Measurements from ENCODE around the gene CRABP2.

Gene CRABP2

DNA sequence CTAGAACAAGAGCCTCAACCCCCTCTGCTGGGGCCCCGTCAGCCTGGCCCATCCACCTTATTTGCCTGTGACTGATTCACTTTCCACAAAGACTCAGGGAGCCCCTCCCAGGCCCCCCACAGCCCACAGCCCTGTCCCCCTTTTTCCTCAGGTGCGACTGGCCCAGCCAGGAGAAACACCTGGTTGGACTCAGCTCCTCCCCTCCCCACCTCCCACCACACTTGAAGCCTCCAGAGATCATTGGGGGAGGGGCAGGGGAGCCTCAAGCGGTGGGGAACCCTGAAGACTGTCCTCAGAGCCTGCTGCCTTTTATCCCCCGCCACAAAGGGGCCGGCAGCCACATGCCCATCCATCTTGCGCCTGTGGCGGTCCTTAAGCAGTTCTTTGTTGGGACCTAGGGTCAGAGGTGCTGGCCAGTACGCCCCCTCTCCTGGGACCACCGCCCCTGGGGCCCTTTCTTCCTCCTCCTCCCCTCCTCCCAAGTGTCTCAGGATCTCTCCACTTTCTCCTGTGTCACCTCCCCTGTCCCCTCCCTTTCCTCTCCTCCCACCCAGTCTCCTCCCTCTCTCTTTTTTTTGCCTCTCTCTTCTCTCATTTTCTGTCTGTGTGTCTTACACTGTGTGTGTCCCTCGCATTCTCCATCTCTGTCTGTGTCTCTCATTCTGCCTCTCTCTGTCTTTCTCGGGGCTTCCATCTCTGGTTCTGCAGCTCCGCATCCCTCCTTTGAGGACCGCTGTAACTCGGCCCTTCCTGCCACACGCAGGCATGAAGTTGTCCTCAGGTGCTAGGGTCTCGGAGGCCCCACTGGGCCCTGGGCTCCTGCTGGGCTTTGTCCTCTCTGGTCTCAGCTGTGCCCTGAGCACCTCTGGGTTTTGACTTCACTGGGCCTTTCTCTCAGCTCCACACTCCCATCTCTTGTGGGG lies 12.2 kb downstream of the CRABP2 start:
- TF ChIP-seq, protein P1, sequence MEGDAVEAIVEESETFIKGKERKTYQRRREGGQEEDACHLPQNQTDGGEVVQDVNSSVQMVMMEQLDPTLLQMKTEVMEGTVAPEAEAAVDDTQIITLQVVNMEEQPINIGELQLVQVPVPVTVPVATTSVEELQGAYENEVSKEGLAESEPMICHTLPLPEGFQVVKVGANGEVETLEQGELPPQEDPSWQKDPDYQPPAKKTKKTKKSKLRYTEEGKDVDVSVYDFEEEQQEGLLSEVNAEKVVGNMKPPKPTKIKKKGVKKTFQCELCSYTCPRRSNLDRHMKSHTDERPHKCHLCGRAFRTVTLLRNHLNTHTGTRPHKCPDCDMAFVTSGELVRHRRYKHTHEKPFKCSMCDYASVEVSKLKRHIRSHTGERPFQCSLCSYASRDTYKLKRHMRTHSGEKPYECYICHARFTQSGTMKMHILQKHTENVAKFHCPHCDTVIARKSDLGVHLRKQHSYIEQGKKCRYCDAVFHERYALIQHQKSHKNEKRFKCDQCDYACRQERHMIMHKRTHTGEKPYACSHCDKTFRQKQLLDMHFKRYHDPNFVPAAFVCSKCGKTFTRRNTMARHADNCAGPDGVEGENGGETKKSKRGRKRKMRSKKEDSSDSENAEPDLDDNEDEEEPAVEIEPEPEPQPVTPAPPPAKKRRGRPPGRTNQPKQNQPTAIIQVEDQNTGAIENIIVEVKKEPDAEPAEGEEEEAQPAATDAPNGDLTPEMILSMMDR (IDR thresholded peaks at IDR 0.05; ENCODE audit: borderline replicate concordance, control extremely low read depth, extremely low read depth, insufficient read depth, missing control alignments) = no peak
- DNase-seq (ENCODE audit: low spot score) = no peak
- in situ Hi-C loops (cut with MboI; ENCODE audit: low sequenced_read_pairs, unreplicated experiment) = no loop called here

DNA sequence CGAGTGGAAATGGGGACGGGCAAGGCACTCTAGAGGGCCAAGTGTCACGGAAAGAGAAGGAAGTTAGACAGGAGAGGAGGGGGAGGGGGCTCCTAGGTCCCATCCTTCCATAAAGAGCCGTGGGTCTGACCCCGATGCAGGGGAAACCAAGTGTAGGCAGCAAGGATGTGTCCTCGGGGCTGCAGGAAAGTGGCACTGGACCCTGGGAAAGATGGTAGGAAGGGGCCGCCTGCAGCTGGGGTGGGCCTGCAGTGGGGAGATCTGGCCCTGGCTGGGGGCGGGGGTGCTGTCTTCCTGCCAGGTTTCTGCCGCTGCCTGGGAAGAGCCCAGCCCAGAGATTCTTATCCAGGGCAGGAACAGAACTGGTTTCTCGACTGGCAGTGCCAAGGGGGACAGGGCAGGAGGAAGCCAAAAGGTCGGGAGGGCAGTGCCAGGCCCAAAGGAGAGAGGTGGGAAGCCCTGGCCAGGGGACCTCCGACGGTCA lies 12.9 kb downstream of the CRABP2 start:
- TF ChIP-seq, protein P1 (IDR thresholded peaks at IDR 0.05; ENCODE audit: borderline replicate concordance, control extremely low read depth, extremely low read depth, insufficient read depth, missing control alignments) = no peak
- no peak for DNase-seq (ENCODE audit: low spot score)
- in situ Hi-C loops (cut with MboI; ENCODE audit: low sequenced_read_pairs, unreplicated experiment) = no loop called here

DNA sequence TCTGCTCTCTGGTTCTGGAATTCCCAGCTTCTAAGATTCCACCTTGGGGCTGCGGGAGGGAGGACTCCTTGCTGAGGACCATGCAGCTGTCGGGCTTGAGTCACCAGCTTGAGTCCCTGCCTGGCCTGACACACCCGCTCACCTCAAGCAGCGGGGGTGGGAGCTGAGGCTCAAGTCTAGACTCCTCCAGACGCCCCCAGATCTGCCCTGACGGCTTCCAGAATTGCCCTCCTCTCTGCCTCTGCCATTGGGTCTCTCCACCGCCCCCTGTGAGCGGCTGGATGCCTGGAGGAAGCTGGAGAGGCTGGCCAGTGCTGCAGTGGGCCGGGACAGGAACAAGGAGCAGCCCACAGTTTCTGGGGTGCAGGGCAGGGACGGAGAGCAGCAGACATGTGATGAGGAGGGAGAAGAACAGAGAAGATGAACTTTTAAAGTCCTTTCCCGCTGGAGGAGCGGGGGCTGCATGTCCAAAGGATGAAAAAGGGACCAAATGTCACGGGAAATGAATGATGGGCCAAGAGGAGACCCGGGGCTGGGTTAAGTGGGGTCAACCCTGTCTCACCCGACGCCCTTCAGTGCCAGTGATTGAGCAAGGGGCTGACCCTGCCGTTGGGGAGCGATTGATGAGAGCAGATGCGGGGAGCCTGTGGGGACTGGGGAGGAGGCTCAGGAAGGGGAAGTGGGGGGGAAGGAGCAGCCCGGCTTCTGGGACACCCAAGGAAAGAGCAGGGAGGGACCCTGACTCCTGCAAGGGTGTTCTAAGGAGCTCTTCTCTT lies 13.5 kb downstream of the CRABP2 start:
- DNase-seq (ENCODE audit: low spot score) = no peak
- TF ChIP-seq, protein P1 (IDR thresholded peaks at IDR 0.05; ENCODE audit: borderline replicate concordance, control extremely low read depth, extremely low read depth, insufficient read depth, missing control alignments) = no peak
- in situ Hi-C loops (cut with MboI; ENCODE audit: low sequenced_read_pairs, unreplicated experiment) = no loop called here

- DNase-seq (ENCODE audit: low spot score) = no peak
- TF ChIP-seq, protein P1 (IDR thresholded peaks at IDR 0.05; ENCODE audit: borderline replicate concordance, control extremely low read depth, extremely low read depth, insufficient read depth, missing control alignments) = no peak
- in situ Hi-C loops (cut with MboI; ENCODE audit: low sequenced_read_pairs, unreplicated experiment) = no loop called here
These were observed 14.2 kb downstream of the CRABP2 start for GRCh38 chr1:156691191-156691590.

DNA sequence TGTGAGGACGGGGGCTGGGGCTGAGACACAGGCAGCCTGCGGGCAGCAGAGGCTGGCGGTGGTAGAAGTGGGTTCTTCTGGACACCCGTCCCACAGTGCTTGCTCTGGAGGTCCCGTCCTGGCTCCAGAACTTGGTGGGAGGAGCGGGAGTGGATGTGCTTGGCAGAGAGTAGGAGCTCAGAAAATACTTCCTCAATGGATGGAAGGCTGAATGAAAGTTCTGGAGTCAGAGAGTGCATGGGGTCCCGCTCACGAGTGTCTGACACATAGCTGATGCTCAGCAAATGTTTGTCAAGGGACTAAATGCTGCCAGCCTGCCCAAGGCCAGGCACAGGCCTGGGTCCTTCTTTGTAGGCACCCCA lies 14.7 kb downstream of the CRABP2 start:
- TF ChIP-seq, protein P1 (IDR thresholded peaks at IDR 0.05; ENCODE audit: borderline replicate concordance, control extremely low read depth, extremely low read depth, insufficient read depth, missing control alignments) = no peak
- no peak for DNase-seq (ENCODE audit: low spot score)
- in situ Hi-C loops (cut with MboI; ENCODE audit: low sequenced_read_pairs, unreplicated experiment) = no loop called here

DNA sequence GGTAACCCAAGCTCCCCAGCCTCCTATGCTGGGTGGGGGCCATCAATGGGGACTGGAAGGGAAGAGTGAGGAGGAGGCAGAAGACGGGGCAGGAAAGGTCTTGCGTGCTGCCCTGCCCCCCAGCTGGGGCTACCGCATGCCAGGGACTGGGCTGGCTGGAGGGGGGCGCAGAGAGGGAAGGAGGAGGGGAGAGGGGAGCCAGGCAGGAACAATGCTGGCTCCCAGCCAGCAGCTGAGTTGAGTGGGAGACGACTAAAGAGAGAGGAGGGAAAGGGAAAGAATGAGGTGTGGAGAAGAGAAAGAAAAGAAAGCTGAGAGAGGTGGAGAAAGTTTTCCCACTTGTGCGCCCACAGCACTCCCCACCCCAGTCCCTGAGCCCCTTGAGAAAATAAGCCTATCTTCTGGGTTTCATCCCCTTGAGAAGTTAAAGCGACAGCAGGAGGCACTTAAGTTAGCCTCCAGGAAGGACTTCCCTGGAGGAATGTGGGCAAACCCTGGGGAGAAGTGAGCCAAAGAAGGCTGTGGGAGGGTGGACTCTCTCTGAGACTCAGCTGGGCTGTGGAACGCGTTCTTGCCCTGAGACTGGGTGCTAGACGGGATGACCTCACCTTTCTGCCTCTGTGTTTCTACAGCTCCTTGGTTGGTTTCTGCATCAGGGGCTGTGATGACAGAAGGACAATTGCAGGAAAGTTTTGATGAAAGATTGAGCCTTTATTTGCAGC lies 15.3 kb downstream of the CRABP2 start:
- in situ Hi-C loops (cut with MboI; ENCODE audit: low sequenced_read_pairs, unreplicated experiment) = no loop called here
- no peak for DNase-seq (ENCODE audit: low spot score)
- TF ChIP-seq, protein P1 (IDR thresholded peaks at IDR 0.05; ENCODE audit: borderline replicate concordance, control extremely low read depth, extremely low read depth, insufficient read depth, missing control alignments) = no peak
